Loucy (cell line): ENCODE data around the gene RSRP1.
"Not testable (repeated sequence)": the region's sequence is repeated elsewhere in the genome, so short reads cannot be mapped to it uniquely, and the experiment has no call there.

Experiments used
- H2AFZ ChIP-seq: fragments of 200-600 bp; sonication (generic); 2 replicates; pipeline ENCODE4 v1.6.0; 2016; ENCODE audit warnings: antibody characterized with exemption, mild to moderate bottlenecking, low read length, moderate library complexity
- H3F3A ChIP-seq: fragments of 200-600 bp; 2 replicates; pipeline ENCODE4 v1.6.0; 2016; ENCODE audit warnings: antibody characterized with exemption, low read depth, mild to moderate bottlenecking
- H3K27me3 ChIP-seq: fragments of 200-600 bp; sonication (generic); 2 replicates; pipeline ENCODE4 v1.6.1; 2014; ENCODE audit warnings: low read length, mild to moderate bottlenecking; ENCODE audit not compliant: insufficient read depth, poor library complexity, severe bottlenecking
- H3K36me3 ChIP-seq: fragments of 200-600 bp; sonication (generic); 2 replicates; pipeline ENCODE4 v1.6.1; 2016; ENCODE audit warnings: low read length; ENCODE audit not compliant: insufficient read depth
- H3K4me1 ChIP-seq: fragments of 200-600 bp; sonication (generic); 2 replicates; pipeline ENCODE4 v1.5.1; 2014; ENCODE audit warnings: low read length, mild to moderate bottlenecking; ENCODE audit not compliant: insufficient read depth, poor library complexity, severe bottlenecking
- H3K4me2 ChIP-seq: fragments of 200-600 bp; sonication (generic); 2 replicates; pipeline ENCODE4 v1.6.0; 2014; ENCODE audit warnings: antibody characterized with exemption, low read length, low read depth, mild to moderate bottlenecking; ENCODE audit not compliant: poor library complexity, severe bottlenecking
- H3K4me3 ChIP-seq: fragments of 200-600 bp; sonication (generic); 2 replicates; pipeline ENCODE4 v1.5.1; 2014; ENCODE audit warnings: low read length, mild to moderate bottlenecking, mixed read lengths; ENCODE audit not compliant: poor library complexity, severe bottlenecking
- H3K79me2 ChIP-seq: fragments of 200-600 bp; sonication (generic); 2 replicates; pipeline ENCODE4 v1.6.1; 2014; ENCODE audit warnings: low read length; ENCODE audit not compliant: insufficient read depth
- H3K9ac ChIP-seq: fragments of 200-600 bp; sonication (generic); 2 replicates; pipeline ENCODE4 v1.6.0; 2014; ENCODE audit warnings: mild to moderate bottlenecking, low read depth, low read length, moderate library complexity; ENCODE audit not compliant: poor library complexity, severe bottlenecking
- H3K9me2 ChIP-seq: fragments of 200-600 bp; sonication (generic); replicated peaks from 2 replicates; pipeline ENCODE4 v1.6.1; 2016; ENCODE audit warnings: low read depth, low read length, mixed read lengths
- H3K9me3 ChIP-seq: fragments of 200-600 bp; sonication (generic); 2 replicates; pipeline ENCODE4 v1.6.1; 2014; ENCODE audit warnings: mild to moderate bottlenecking, antibody characterized with exemption, low read length, low read depth; ENCODE audit not compliant: insufficient read depth
- H4K20me1 ChIP-seq: fragments of 200-600 bp; sonication (generic); 2 replicates; pipeline ENCODE4 v1.6.0; 2014; ENCODE audit warnings: antibody characterized with exemption, low read length, mild to moderate bottlenecking; ENCODE audit not compliant: insufficient read depth, poor library complexity, severe bottlenecking
- CTCF ChIP-seq: fragments of 200-600 bp; sonication (generic); conservative IDR thresholded peaks from 2 replicates; pipeline ENCODE4 v1.5.1; 2014; ENCODE audit warnings: mild to moderate bottlenecking, antibody characterized with exemption, low read length
- EZH2phosphoT487 ChIP-seq: fragments of 200-600 bp; IDR thresholded peaks from 2 replicates; pipeline ENCODE4 v1.6.1; 2018; ENCODE audit warnings: antibody characterized with exemption, mild to moderate bottlenecking, moderate library complexity, borderline replicate concordance

RSRP1 gene

DNA sequence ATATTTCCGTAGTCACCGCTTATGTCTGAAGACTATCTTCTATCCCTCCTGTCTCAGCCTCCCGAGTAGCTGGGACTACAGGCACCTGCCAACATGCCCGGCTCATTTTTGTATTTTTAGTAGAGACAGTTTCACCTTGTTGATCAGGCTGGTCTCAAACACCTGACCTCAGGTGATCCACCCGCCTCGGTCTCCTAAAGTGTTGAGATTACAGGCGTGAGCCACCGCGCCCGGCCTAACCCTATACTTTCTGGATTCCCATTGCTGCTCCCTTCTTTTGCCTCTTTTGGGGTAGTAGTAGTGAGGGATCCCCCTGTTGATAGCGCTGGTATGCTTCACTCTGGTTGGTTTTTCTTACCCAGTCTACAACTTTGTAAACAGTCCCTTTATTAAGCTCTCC lies 9.2 kb downstream of the RSRP1 start:
- peaks cover 28% of the 10 kb centered on the region for H3K79me2 ChIP-seq
- peaks cover 14% of the 10 kb centered on the region; the same call in 1 of the 2 replicates for H3F3A ChIP-seq
- no peak overlapping the region for H2AFZ ChIP-seq
- H3K4me3 ChIP-seq: no peak overlapping the region
- no peak overlapping the region for H3K9ac ChIP-seq
- TF ChIP-seq EZH2phosphoT487 (no peak), CTCF (no peak)
- no peaks in the 10 kb centered on the region for H3K9me3 ChIP-seq
- no peak overlapping the region for H3K4me2 ChIP-seq
- H3K9me2 ChIP-seq: no peaks in the 10 kb centered on the region
- H3K27me3 ChIP-seq: no peaks in the 10 kb centered on the region
- H3K36me3 ChIP-seq: peaks cover 13% of the 10 kb centered on the region; the same call in 1 of the 2 replicates
- H4K20me1 ChIP-seq: peaks cover 20% of the 10 kb centered on the region
- H3K4me1 ChIP-seq: peaks cover 21% of the 10 kb centered on the region

DNA sequence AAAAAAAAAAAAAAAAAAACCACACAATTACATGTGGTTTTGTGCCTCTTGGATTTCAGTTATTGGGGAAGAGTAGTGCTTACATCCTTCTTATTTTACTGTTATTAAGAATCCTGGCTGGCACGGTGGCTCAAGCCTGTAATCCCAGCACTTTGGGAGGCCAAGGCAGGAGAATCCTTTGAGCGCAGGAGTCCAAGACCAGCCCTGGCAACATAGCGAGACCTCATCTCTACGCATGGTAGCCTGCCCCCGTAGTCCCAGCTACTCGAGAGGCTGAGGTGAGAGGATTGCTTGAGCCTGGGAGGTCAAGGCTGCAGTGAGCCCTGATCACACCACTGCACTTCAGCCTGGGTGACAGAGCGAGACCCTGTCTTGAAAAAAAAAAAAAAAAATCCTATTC lies 11.0 kb downstream of the RSRP1 start:
- Histone ChIP-seq H3K4me1 (peaks cover 26% of the 10 kb centered on the region), H3K79me2 (peaks cover 34% of the 10 kb centered on the region), H3F3A (peaks cover 14% of the 10 kb centered on the region; the same call in 1 of the 2 replicates), H4K20me1 (peaks cover 17% of the 10 kb centered on the region)
- not testable (repeated sequence) for H3K9ac ChIP-seq, H3K4me3 ChIP-seq, H2AFZ ChIP-seq, H3K4me2 ChIP-seq, H3K9me2 ChIP-seq, H3K27me3 ChIP-seq, H3K36me3 ChIP-seq, H3K9me3 ChIP-seq

- not testable (repeated sequence) for H2AFZ ChIP-seq, H3K27me3 ChIP-seq, H3K4me3 ChIP-seq, H3K9me2 ChIP-seq, H3K9ac ChIP-seq, H3K9me3 ChIP-seq, H3K4me2 ChIP-seq, H3K36me3 ChIP-seq
- Histone ChIP-seq H3K79me2 (peaks cover 42% of the 10 kb centered on the region), H3K4me1 (peaks cover 27% of the 10 kb centered on the region), H3F3A (peaks cover 14% of the 10 kb centered on the region; the same call in 1 of the 2 replicates), H4K20me1 (peaks cover 17% of the 10 kb centered on the region)
Measured at GRCh38 chr1:25235411-25235810, 11.8 kb downstream of the RSRP1 start.

- Histone ChIP-seq H3K9ac (peak overlapping the region; percentile 92), H3K4me3 (peak overlapping the region; percentile 93), H3K4me1 (peaks cover 22% of the 10 kb centered on the region), H4K20me1 (peaks cover 17% of the 10 kb centered on the region), H3K79me2 (peaks cover 50% of the 10 kb centered on the region), H3F3A (peaks cover 10% of the 10 kb centered on the region; the same call in 1 of the 2 replicates), H3K9me3 (no peaks in the 10 kb centered on the region), H3K36me3 (peaks cover 12% of the 10 kb centered on the region; the same call in 1 of the 2 replicates), H3K27me3 (no peaks in the 10 kb centered on the region), H3K4me2 (peak overlapping the region; percentile 83), H3K9me2 (no peaks in the 10 kb centered on the region), H2AFZ (peak overlapping the region; percentile 72)
- no peak for TF ChIP-seq EZH2phosphoT487
- TF ChIP-seq CTCF: no peak
Measured at GRCh38 chr1:25232866-25233784, 14.1 kb downstream of the RSRP1 start.
